ENCODE measurements around the gene NOSIP. TPM values are rescaled to one million over a fixed set of nuclear protein-coding genes. Genes with fewer than 3 reads are reported as not detected.

NOSIP gene
- total and polyA plus RNA-seq, 2 of the 4 experiments (the other 2 are of a cell fraction) = 118 to 138 TPM

DNA sequence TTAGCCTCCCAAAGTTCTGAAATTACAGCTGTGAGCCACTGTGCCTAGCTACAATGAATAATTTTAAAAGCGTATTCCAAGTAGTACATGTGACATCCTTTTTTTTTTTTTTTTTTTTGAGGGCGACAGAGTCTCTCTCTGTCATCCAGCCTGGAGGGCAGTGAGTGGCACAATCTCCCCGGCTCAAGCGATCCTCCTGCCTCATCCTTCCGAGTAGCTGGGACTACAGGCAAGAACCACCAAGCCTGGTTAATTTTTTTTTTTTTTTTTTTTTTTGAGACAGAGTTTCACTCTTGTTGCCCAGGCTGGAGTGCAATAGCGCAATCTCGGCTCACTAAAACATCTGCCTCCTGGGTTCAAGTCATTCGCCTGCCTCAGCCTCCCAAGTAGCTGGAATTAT, 6.9 kb upstream of the NOSIP start (continued):
- TF ChIP-seq MAFK (IDR thresholded peaks at IDR 0.05; ENCODE audit: low read depth, low read length) = no peak

DNA sequence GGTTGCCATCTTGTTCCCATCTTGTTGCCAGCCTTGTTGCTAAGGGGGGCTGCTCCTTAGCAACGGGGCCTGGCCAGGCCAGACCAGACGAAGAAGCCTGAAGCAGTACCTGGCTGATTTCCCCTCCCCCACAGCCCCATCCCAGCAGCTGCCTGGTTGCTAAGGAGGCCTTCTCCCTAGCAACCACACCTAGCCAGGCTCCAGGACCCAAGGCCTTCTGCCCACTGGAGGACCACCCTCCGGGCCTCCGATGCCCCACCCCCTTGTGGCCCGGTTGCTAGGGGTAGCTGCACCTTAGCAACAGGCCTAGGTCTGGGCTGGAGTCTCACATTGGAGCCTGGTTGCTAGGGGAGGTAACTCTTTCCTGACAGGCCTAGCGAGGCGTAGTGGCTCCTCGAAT, 4.7 kb upstream of the NOSIP start:
- Histone ChIP-seq H2BK15ac (ENCODE audit: low read depth, low read length) (no peak overlapping the region), H4K8ac (ENCODE audit: low read depth in 2 of 2, low read length in 2 of 2) (no peak overlapping the region), H4K20me1 (ENCODE audit: insufficient read depth, low read length) (peaks cover under 1% of the 10 kb centered on the region; the same call in 1 of the 2 replicates), H3K14ac (replicated peaks; ENCODE audit: low read depth, low read length) (no peak overlapping the region), H3K9ac (ENCODE audit: low read depth, low read length) (no peak overlapping the region), H4K5ac (ENCODE audit: low read depth, low read length) (no peak overlapping the region), H3K4me1 (ENCODE audit: control insufficient read depth, insufficient read depth, low read length) (no peaks in the 10 kb centered on the region), H3K9me3 (ENCODE audit: control insufficient read depth, insufficient read depth, low read length) (no peaks in the 10 kb centered on the region), H4K91ac (ENCODE audit: insufficient read depth, low read depth, low read length) (no peak overlapping the region), H3K27ac (ENCODE audit: insufficient read depth, low read length) (no peak overlapping the region), H2AK5ac (ENCODE audit: low read depth, low read length) (no peak overlapping the region), H3K27me3 (ENCODE audit: control insufficient read depth, insufficient read depth, low read length) (no peaks in the 10 kb centered on the region), H3K4ac (ENCODE audit: low read depth, low read length) (no peak overlapping the region), H2AFZ (replicated peaks; ENCODE audit: low read length, poor library complexity) (peak overlapping the region; percentile 51), H3K23ac (ENCODE audit: low read depth, low read length) (no peak overlapping the region), H2BK5ac (ENCODE audit: low read depth, low read length, poor library complexity, severe bottlenecking) (no peak overlapping the region), H3K4me2 (ENCODE audit: low read depth, low read length) (no peak overlapping the region), H3K9me1 (ENCODE audit: insufficient read depth, low read length) (no peaks in the 10 kb centered on the region), H3K56ac (ENCODE audit: extremely low read depth, insufficient read depth, low read length) (no peak overlapping the region), H3K4me3 (ENCODE audit: insufficient read depth, low read depth, low read length) (no peak overlapping the region), H3K18ac (ENCODE audit: low read depth, low read length) (no peak overlapping the region), H2BK20ac (ENCODE audit: low read depth, low read length) (no peak overlapping the region), H3K79me1 (ENCODE audit: low read depth in 1 of 2, low read length in 2 of 2) (peaks cover 0 to 3% of the 10 kb centered on the region in 2 experiments; a peak in 3 of 4 replicates), H2BK120ac (ENCODE audit: low read depth, low read length) (no peak overlapping the region), H3K36me3 (ENCODE audit: control insufficient read depth, insufficient read depth, low read length) (no peaks in the 10 kb centered on the region), H2AK9ac (replicated peaks; ENCODE audit: low read depth, low read length, poor library complexity) (no peak overlapping the region)
- no TSS peak for BruUV-seq (replicated peaks)
- intact Hi-C loops (cut with micrococcal nuclease) = no loop called here
- ChIA-PET POLR2A (ENCODE audit: unreplicated experiment) (no interaction called here), CTCF (no interaction called here)
- in situ Hi-C loops (cut with MboI; ENCODE audit: low sequenced_read_pairs) = no loop called here
- dilution Hi-C loops (cut with HindIII; ENCODE audit: low sequenced_read_pairs, unreplicated experiment) = no loop called here
- no peak for ATAC-seq (ENCODE audit: low read depth)
- DNase-seq = no peak
- 31% methylated on average over 3 of the region's 8 CpGs; no CpG with 5 or more reads in 1 of the 2 experiments for WGBS, 2 experiments (ENCODE audit: extremely low coverage in 2 of 2, insufficient read length in 1 of 2)
- TF ChIP-seq, protein P1, sequence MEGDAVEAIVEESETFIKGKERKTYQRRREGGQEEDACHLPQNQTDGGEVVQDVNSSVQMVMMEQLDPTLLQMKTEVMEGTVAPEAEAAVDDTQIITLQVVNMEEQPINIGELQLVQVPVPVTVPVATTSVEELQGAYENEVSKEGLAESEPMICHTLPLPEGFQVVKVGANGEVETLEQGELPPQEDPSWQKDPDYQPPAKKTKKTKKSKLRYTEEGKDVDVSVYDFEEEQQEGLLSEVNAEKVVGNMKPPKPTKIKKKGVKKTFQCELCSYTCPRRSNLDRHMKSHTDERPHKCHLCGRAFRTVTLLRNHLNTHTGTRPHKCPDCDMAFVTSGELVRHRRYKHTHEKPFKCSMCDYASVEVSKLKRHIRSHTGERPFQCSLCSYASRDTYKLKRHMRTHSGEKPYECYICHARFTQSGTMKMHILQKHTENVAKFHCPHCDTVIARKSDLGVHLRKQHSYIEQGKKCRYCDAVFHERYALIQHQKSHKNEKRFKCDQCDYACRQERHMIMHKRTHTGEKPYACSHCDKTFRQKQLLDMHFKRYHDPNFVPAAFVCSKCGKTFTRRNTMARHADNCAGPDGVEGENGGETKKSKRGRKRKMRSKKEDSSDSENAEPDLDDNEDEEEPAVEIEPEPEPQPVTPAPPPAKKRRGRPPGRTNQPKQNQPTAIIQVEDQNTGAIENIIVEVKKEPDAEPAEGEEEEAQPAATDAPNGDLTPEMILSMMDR (conservative IDR thresholded peaks at IDR 0.05; ENCODE audit: low read depth, low read length) = no peak
- TF ChIP-seq BHLHE40 (IDR thresholded peaks at IDR 0.05; ENCODE audit: low read depth, low read length) (no peak), POLR2A (IDR thresholded peaks at IDR 0.05; ENCODE audit: low read depth, low read length) (no peak), RAD21 (IDR thresholded peaks at IDR 0.05; ENCODE audit: low read length) (no peak), NFE2L2 (IDR thresholded peaks at IDR 0.05; ENCODE audit: low read depth, low read length) (no peak), RCOR1 (IDR thresholded peaks at IDR 0.05; ENCODE audit: insufficient replicate concordance, low read length) (no peak), MXI1 (IDR thresholded peaks at IDR 0.05; ENCODE audit: borderline replicate concordance, low read depth, low read length) (no peak), MAZ (IDR thresholded peaks at IDR 0.05; ENCODE audit: borderline replicate concordance, low read depth, low read length) (no peak), FOS (IDR thresholded peaks at IDR 0.05; ENCODE audit: low read depth, low read length) (no peak), SMC3 (IDR thresholded peaks at IDR 0.05; ENCODE audit: low read depth, low read length) (no peak), MAFK (IDR thresholded peaks at IDR 0.05; ENCODE audit: low read depth, low read length) (no peak), CHD1 (IDR thresholded peaks at IDR 0.05; ENCODE audit: low read depth, low read length) (no peak), CEBPB (IDR thresholded peaks at IDR 0.05; ENCODE audit: low read depth, low read length) (no peak)
- TF ChIP-seq, protein P2, sequence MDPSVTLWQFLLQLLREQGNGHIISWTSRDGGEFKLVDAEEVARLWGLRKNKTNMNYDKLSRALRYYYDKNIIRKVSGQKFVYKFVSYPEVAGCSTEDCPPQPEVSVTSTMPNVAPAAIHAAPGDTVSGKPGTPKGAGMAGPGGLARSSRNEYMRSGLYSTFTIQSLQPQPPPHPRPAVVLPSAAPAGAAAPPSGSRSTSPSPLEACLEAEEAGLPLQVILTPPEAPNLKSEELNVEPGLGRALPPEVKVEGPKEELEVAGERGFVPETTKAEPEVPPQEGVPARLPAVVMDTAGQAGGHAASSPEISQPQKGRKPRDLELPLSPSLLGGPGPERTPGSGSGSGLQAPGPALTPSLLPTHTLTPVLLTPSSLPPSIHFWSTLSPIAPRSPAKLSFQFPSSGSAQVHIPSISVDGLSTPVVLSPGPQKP (IDR thresholded peaks at IDR 0.05; ENCODE audit: borderline replicate concordance, low read depth, low read length) = no peak
- TF ChIP-seq, protein P3, sequence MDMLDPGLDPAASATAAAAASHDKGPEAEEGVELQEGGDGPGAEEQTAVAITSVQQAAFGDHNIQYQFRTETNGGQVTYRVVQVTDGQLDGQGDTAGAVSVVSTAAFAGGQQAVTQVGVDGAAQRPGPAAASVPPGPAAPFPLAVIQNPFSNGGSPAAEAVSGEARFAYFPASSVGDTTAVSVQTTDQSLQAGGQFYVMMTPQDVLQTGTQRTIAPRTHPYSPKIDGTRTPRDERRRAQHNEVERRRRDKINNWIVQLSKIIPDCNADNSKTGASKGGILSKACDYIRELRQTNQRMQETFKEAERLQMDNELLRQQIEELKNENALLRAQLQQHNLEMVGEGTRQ (IDR thresholded peaks at IDR 0.05; ENCODE audit: low read depth, low read length) = no peak

Measured in IMR-90 (cell line).